ELF-1 (cell line): Measurements from ENCODE around the gene BHMT.
A peak's percentile ranks its signal among the peaks of the same experiment; 100 is the strongest.
"Not testable (repeated sequence)": the region's sequence is repeated elsewhere in the genome, so short reads cannot be mapped to it uniquely, and the experiment has no call there.

Experiments
- DNase-seq: peaks from one replicate; pipeline ENCODE4 v3.0.0-alpha.2; 2016; ENCODE audit warnings: low read depth, low spot score

Gene BHMT

DNA sequence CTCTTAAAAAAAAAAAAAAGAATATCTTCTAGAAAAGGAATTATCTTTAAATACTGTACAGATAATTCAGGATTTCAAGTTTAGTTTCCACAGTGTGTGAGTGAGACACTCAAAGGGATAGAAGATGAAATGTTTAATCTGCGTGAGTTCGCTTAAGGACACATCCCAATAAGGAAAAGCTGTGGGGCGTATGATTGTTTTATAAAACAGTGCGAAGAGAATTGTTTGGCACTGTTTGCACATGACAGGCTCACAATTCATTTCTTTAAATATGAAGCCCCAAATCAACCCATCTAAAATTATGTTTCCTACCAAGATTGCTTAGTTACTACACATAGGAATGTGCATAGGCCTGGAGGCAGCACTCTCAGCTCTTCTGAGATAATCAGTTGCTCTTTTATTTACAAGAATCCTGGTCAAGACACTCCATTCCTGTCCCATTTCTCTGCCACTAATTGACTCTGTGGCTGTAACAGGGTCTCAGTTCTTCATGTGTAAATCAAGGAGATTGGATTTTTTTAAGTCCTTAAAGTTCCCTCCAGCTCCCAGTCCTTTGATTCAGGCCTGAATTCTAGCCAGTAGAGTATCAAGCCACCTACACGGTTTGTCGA is 60.1 kb downstream of the BHMT start:
- peak; percentile 10 for DNase-seq

DNA sequence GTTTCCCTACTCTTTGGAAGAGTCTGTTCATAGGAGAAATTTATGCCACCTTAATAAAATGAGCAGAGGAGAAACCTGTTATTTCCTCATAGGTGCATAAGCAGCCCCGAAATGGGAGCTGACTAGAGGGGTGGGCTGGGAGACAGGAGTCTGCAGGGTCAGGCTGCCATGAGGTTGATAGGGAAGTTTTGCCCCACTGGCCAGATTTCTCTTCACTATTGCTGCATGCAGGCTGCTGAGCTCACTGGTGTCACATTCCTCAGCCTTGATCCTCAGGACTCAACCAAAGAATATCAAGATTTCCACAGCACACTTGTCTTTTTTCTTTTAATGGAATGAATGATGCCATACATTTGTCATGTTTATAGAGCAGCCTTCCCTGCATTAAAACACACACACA is 60.7 kb downstream of the BHMT start:
- DNase-seq, result no peak

DNA sequence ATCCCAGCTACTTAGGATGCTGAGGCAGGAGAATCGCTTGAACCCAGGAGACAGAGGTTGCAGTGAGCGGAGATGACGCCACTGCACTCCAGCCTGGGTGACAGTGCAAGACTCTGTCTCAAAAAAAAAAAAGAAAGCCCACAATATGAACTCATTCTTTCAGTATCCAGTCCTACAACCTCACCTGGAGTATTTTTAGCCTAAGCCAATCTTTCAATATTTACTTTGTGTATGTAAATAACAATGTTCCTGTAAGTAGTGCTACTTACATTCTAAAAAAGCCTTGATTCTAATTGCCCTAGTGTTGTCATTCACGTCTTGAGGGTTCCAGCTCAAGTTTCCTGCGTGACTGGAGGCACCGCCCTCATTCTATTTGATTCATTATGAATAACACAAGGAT is 62.0 kb downstream of the BHMT start:
- DNase-seq, result no peak

DNA sequence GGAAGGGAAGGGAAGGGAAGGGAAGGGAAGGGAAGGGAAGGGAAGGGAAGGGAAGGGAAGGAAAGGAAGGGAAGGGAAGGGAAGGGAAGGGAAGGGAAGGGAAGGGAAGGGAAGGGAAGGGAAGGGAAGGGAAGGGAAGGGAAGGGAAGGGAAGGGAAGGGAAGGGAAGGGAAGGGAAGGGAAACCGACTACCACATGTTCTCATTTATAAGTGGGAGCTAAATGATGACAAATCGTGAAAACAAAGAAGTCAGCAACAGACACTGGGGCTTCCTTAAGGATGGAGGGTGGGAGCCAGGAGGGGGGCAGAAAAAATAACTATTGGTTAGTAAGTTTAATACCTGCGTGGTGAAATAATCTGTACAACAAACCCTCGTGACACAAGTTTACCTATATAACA is 68.8 kb downstream of the BHMT start:
- DNase-seq, result not testable (repeated sequence)

DNA sequence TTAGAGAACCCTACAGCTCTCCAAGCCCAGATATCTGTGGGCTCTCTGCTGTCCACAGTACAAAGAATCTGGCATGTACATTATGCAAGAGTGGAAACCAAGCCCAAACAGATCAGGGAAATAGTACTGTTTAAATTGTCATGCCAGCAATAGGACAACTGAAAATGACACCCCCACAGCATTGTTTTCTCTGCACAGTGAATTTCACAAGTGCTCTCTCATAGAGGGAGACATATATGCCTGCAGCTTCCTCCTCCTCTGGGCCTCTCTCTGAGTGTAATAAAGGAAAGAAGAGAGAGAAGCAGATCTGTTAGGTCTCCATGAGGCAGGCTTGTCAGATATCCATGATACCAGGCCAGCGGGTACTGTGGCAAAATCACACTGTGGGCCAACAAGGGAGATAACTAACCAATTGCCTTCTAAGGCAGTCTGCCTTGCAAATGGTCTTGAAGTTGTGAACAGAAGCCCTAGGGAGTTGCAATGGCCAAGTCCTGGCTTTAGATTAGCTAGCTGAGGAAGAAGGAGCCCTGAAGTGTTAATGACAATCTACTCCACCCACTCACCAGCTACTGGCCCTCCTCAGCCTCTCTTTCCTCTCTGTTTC is 69.9 kb downstream of the BHMT start:
- peak; percentile 38 for DNase-seq
